Stimulated activated CD4-positive, alpha-beta T cell treated with anti-CD3 and anti-CD28 coated beads, Interleukin-1b, Interleukin-23, amount 100 ng/mL, for 48 hours (primary cell): ENCODE measurements around the gene DLGAP3.
A peak's percentile ranks its signal among the peaks of the same experiment; 100 is the strongest.

ENCODE experiments used
- DNase-seq: peaks from one replicate; pipeline ENCODE4 v3.0.0-alpha.2; 2020

Gene DLGAP3

DNA sequence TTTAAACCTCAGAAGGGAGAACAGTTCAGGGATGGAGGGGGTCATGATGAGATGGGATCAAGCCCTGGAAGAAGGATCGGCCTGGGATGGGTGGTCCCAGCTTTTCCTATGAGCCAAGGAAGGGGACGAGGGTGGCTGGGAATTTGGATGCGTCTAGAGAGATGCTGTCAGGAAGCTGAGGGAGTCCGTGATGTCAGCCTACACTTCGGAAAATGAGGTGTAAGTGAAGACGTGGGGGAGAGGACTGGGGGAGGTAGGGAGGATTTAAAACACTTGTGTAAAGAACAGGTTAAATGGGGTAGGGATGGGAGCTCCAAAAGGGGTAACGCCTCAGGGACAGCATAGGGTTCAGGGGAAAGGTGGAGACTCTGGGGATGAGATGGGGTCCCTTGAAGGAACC lies 27.5 kb downstream of the DLGAP3 start:
- no peak for DNase-seq

GRCh38 chr1:34900775-34901502 lies 28.5 kb downstream of the DLGAP3 start:
- no peak for DNase-seq

DNA sequence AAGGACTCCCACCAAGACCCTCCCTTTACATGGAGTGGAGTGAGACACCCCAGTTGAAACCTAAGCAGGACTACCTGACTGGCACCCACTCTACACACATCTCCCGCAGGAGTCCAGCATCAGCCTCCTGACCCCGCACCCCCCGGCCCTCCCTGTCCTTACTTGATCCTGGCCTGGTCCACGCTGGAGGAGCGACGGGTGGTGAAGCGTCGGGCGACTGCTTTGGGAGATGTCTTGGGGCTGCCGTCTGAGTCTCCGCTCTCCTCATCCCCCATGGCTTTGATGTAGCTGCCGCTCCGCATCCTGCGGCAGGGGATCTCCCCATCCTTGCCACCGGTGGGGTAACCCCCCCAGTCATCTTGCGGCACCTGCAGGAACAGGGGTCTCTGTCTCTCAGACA lies 29.5 kb downstream of the DLGAP3 start:
- no peak for DNase-seq

DNA sequence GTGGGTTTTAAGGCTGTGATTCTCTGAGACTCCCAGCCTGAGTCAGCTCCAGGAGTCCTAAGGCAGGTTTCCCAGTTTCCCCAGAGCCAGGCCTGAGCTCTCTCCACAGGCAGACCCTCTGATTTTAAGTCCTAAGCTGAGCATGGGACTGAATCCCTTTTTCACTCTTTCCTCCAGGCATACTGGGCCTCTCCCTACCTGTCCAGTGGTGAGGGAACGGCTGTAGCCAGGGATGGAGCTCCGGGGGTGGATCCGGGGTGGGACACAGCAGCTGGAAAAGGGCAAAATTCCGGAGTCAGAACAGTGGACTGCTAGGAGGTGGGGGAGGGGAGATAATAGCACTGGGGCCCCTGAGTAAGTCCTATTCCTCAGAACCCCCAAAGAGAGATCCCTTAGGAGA lies 30.0 kb downstream of the DLGAP3 start:
- DNase-seq, result no peak

GRCh38 chr1:34898330-34898761 lies 31.1 kb downstream of the DLGAP3 start:
- no peak for DNase-seq

GRCh38 chr1:34896612-34897011 lies 32.8 kb downstream of the DLGAP3 start:
- no peak for DNase-seq

DNA sequence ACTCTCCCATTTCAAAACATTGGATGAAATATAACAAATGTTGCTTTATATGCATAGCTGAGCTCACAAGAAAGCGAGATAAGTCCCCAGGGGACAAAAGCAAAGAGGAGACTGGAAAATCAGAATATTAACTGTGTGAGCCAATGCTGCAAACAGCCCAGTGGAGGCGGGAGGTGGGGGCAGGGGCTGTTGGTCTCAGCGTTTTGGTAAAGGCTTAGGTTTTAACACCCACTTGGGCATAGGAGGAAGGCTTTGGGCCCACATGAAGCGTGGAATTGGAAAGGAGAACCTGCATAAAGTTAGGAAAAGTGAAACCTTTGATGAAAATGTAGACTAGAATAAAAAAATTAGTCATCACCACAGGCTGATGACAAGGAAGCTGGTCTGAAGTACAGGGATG lies 39.7 kb downstream of the DLGAP3 start:
- no peak for DNase-seq

DNA sequence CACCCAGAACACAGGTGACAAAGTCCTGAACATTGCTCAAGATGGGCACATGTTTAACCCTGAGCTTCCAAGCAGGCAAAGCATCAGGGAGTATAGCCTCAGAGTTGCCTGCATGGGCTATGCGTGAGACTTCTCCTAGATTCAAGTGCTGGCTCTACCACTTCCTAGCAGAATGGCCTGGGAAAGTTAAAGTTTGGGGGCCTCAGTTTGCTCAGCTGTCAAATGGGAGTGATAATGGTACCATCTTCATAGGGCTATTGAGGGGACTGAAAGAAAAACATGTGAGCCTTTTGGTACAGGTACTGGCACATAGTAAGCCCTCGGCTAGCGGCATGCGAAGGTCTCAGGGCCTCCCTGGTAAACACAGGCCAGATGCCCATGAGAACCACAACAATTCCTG lies 41.9 kb downstream of the DLGAP3 start:
- no peak for DNase-seq

GRCh38 chr1:34885405-34886247 lies 43.8 kb downstream of the DLGAP3 start:
- DNase-seq, result peak; percentile 63

DNA sequence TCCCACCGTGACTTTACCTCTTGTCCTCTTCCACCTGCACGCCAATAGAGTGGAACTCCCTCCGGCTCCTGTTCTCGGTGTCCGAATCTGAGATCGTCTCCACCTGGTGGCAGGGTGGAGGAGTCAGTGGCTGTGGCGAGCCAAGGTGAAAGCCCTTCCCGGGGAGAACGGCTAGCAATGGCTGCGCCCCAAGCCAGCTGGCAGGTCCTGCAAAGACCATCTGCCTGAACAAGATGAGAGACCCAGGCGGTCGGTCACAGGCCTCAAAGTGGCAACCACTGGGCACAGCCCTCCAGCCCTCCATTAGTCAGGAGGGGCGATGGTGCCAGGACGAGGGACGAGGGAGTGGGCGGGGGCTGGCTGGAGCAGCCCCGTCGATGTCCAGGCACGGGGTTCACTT lies 44.5 kb downstream of the DLGAP3 start:
- no peak for DNase-seq

DNA sequence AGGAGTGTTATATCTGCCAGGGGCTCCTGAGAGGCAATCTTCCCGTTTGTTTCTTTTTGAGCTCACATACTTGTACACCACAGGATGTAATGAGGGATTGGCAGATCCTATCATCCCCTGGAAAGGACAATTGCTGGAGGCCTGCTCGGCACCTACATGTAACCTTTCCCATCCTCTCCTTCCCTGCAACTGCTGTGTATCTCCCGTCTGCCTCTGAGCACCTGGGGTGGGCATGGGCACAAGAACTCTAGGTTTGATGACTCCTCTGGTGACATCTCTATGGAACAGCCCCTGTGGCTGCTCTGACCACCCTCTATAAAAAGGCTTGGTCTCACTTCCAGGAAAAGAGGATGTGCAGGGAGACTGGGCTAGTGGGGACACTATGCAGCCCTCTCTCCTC lies 44.9 kb downstream of the DLGAP3 start:
- no peak for DNase-seq

- DNase-seq, result no peak
Observed at GRCh38 chr1:34879230-34879629, 50.2 kb downstream of the DLGAP3 start.

- no peak for DNase-seq
Observed at GRCh38 chr1:34876406-34876805, 53.0 kb downstream of the DLGAP3 start.

DNA sequence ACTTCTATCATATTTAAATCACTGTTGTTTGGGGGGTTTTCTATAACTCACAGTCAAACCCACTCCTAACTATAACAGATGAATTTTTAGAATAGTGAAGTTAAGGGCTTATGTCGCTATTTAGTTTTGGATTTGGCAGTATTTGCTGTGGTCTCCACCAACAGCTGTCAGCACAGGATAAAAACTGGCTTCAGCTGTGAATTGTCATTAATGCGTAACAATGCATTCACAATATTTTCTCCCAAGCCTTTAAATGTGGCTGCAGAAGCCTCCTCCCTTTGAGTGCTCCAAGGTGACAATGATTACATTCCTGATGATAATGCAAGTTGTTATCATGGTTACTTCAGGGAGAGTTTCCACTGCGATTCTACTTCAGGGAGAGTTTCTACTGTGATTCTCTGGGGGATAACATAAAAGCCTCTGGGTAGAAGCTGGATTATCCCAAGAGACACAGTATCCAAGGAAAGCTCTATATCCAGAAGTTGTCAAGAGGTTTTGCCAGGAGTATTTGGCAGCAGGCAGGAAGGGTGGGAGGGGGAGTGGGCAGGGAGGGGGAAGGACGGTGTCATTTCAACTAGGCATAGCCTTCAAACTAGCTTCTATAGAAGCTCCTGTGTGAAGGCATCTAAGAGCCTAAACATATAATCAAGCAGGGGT lies 55.0 kb downstream of the DLGAP3 start:
- DNase-seq, result no peak

DNA sequence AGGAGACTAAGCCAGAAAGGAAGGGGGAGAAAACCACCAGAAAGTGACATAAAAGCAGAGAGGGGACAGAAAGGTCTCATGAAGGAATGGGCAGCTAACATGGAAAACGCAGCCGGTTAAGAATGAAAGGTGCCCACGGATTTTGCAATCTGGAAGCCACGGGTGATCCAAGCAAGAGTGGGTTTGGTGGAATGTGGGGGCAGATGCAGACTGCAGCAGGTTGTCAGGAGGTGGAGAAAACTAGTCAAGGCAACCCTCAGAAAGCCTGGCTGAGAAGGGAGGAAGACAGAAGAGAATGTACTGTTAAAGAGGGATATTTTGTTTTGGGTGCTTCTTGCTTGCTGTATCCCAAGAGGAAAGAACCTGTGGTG lies 57.3 kb downstream of the DLGAP3 start:
- DNase-seq, result no peak

- DNase-seq, result no peak
Observed at GRCh38 chr1:34871443-34872132, 57.9 kb downstream of the DLGAP3 start.

DNA sequence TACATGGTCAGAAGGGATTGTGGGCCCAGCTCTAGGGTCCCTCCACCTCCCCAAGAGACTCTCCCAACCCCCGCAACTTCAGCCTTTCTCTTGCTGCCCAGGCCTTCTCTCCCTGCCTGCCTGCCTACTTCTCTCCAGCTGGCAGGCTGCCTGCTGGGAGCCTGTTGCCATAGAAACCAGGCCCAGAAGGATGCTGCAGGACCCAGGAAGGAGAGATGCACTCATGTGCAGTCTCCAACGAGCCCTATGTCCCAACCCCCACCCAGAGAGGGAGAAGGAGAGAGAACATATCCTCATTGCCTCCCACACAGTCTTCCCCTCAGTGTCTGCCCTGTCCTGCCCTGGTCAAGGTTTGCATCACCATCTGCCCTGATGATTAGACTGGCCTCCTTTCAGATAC lies 59.1 kb downstream of the DLGAP3 start:
- DNase-seq, result no peak

- DNase-seq, result no peak
Observed at GRCh38 chr1:34869760-34870159, 59.7 kb downstream of the DLGAP3 start.

- no peak for DNase-seq
Observed at GRCh38 chr1:34868230-34869049, 61.0 kb downstream of the DLGAP3 start.

DNA sequence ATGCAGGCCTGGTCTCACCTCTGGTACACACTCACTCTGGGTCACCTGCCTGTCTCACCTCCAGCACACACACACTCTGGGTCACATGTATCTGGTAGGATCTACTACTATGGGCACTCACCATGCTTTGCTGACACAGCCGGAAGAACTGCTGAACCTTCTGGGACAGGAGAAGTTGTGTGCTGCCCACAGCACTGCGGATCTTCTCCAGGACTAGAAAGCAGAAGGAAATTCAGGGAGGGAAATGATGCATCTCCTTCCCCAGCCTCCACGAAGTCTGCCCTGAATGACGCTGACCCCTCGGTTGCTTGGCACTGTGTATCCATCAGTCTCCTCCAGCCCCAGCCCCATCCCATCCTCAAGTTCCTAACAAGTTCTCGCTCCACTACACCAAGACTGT lies 62.0 kb downstream of the DLGAP3 start:
- DNase-seq, result no peak

GRCh38 chr1:34866762-34867109 lies 62.7 kb downstream of the DLGAP3 start:
- no peak for DNase-seq

- DNase-seq, result peak; percentile 92
Observed at GRCh38 chr1:34865981-34866761, 63.3 kb downstream of the DLGAP3 start.
